HG03108 (cell line): Measurements from ENCODE around the gene DHRS11.
"Not testable (repeated sequence)": the region's sequence is repeated elsewhere in the genome, so short reads cannot be mapped to it uniquely, and the experiment has no call there.

Experiments used
- ATAC-seq: cut with Tn5 transposase; IDR thresholded peaks from one replicate; pipeline ENCODE4 v1.9.1; 2021; ENCODE audit warnings: moderate library complexity; ENCODE audit not compliant: unreplicated experiment

Gene DHRS11

GRCh38 chr17:36593656-36594316 lies 2.1 kb downstream of the DHRS11 start:
- no peak for ATAC-seq

- ATAC-seq = no peak
These were observed 3.1 kb downstream of the DHRS11 start for GRCh38 chr17:36594626-36595401.

- no peak for ATAC-seq
These were observed 5.5 kb downstream of the DHRS11 start for GRCh38 chr17:36597226-36597625.

GRCh38 chr17:36597866-36598777 lies 6.4 kb downstream of the DHRS11 start:
- no peak for ATAC-seq

- ATAC-seq = no peak
These were observed 7.3 kb downstream of the DHRS11 start for GRCh38 chr17:36598951-36599401.

GRCh38 chr17:36599546-36600250 lies 8.0 kb downstream of the DHRS11 start:
- no peak for ATAC-seq

- ATAC-seq = no peak
These were observed 8.8 kb downstream of the DHRS11 start for GRCh38 chr17:36600465-36600864.

GRCh38 chr17:36600936-36601302 lies 9.2 kb downstream of the DHRS11 start:
- ATAC-seq = no peak

- peak; percentile 70 for ATAC-seq
These were observed 9.8 kb downstream of the DHRS11 start, which contains the start of gene MRM1 for GRCh38 chr17:36601303-36602029. MRM1 (plus strand) TSS chr17:36601583; CDS start chr17:36601811, 228 bp downstream.

- ATAC-seq = peak; percentile 3
These were observed 10.5 kb downstream of the DHRS11 start for GRCh38 chr17:36602030-36602748.

- ATAC-seq = no peak
These were observed 11.3 kb downstream of the DHRS11 start for GRCh38 chr17:36602924-36603384.

- not testable (repeated sequence) for ATAC-seq
These were observed 13.3 kb downstream of the DHRS11 start for GRCh38 chr17:36605028-36605427.

GRCh38 chr17:36608280-36608679 lies 16.6 kb downstream of the DHRS11 start:
- no peak for ATAC-seq

- no peak for ATAC-seq
These were observed 17.3 kb downstream of the DHRS11 start for GRCh38 chr17:36608794-36609497.

GRCh38 chr17:36609498-36609862 lies 17.8 kb downstream of the DHRS11 start:
- ATAC-seq = no peak

GRCh38 chr17:36610474-36610873 lies 18.8 kb downstream of the DHRS11 start:
- no peak for ATAC-seq

GRCh38 chr17:36611345-36612072 lies 19.8 kb downstream of the DHRS11 start:
- ATAC-seq = no peak

GRCh38 chr17:36612323-36612722 lies 20.6 kb downstream of the DHRS11 start:
- no peak for ATAC-seq
